Panc1 (cell line): ENCODE data around the gene PPP1R7.

Experiments used
- CTCF ChIP-seq: fragments of 450-650 bp; IDR thresholded peaks from 2 replicates; pipeline ENCODE4 v1.5.1; 2017; ENCODE audit warnings: mild to moderate bottlenecking
- POLR2AphosphoS5 ChIP-seq: IDR thresholded peaks from 2 replicates; pipeline ENCODE4 v1.6.1; 2012; ENCODE audit warnings: mild to moderate bottlenecking, low read depth, low read length, moderate library complexity
- REST ChIP-seq, 2 experiments: IDR thresholded peaks; 2 replicates each; pipeline ENCODE4 v1.6.1; 2011 to 2012; ENCODE audit warnings: low read depth in 2 of 2, control low read depth in 1 of 2, low read length in 1 of 2, mild to moderate bottlenecking in 1 of 2, moderate library complexity in 1 of 2; ENCODE audit not compliant: insufficient read depth in 1 of 2
- SIN3A ChIP-seq: IDR thresholded peaks from 2 replicates; pipeline ENCODE4 v1.6.1; 2012; ENCODE audit warnings: low read depth, mild to moderate bottlenecking, low read length, moderate library complexity, borderline replicate concordance; ENCODE audit not compliant: insufficient read depth

GRCh38 chr2:241180495-241180894 lies 30.2 kb downstream of the PPP1R7 start:
- TF ChIP-seq CTCF (no peak), POLR2AphosphoS5 (no peak), SIN3A (no peak), REST (IDR thresholded peaks at IDR 0.05; ENCODE audit: insufficient read depth in 1 of 2, low read depth in 2 of 2, low read length in 1 of 2) (no peak)
